Common myeloid progenitor, CD34-positive (primary cell): ENCODE data around the gene CAMK1D.

Source experiments
- CTCF ChIA-PET: fragments of 350-600 bp; sonication (Branson Sonifier 250); formaldehyde crosslinking; loops from one replicate; lab custom pipeline; 2021; ENCODE audit warnings: antibody characterized with exemption; lab: Charles Lee
- POLR2A ChIA-PET: fragments of 350-600 bp; sonication (Branson Sonifier 250); formaldehyde crosslinking; loops from one replicate; lab custom pipeline; 2021; ENCODE audit warnings: antibody characterized with exemption; lab: Charles Lee
- DNase-seq, 3 donors: peaks; one replicate each; pipeline versions ENCODE4 v3.0.0 to v3.0.0-alpha.2; 2013
- H3K27ac ChIP-seq, 2 experiments: 1 replicate in 1 of 2; 2 replicates in 1 of 2; pipeline ENCODE4 v1.7.0; 2013; ENCODE audit warnings: inconsistent platforms in 2 of 2, low read length in 2 of 2, mild to moderate bottlenecking in 2 of 2, low read depth in 1 of 2, moderate library complexity in 1 of 2; ENCODE audit not compliant: severe bottlenecking in 2 of 2, insufficient read depth in 1 of 2, poor library complexity in 1 of 2
- H3K27me3 ChIP-seq, 5 experiments: replicated peaks in 2 of 5; 1 replicate in 3 of 5; 2 replicates in 2 of 5; pipeline versions ENCODE4 v1.6.1 to v1.7.0; 2013; ENCODE audit warnings: low read length in 4 of 5, mild to moderate bottlenecking in 2 of 5, moderate library complexity in 2 of 5, inconsistent platforms in 1 of 5; ENCODE audit not compliant: insufficient read depth in 5 of 5, control insufficient read depth in 4 of 5
- H3K36me3 ChIP-seq, 4 experiments: 1 replicate in 2 of 4; 2 replicates in 2 of 4; pipeline versions ENCODE4 v1.6.1 to v1.7.0; 2013; ENCODE audit warnings: low read length in 3 of 4, control low read depth in 1 of 4, mild to moderate bottlenecking in 1 of 4; ENCODE audit not compliant: control insufficient read depth in 4 of 4, insufficient read depth in 4 of 4
- H3K4me1 ChIP-seq, 4 experiments: 1 replicate in 3 of 4; 2 replicates in 1 of 4; pipeline versions ENCODE4 v1.6.1 to v1.7.1; 2013; ENCODE audit warnings: low read length in 3 of 4, mild to moderate bottlenecking in 3 of 4, control low read depth in 1 of 4, inconsistent platforms in 1 of 4, moderate library complexity in 1 of 4; ENCODE audit not compliant: control insufficient read depth in 4 of 4, insufficient read depth in 4 of 4; ENCODE audit errors: control extremely low read depth in 1 of 4
- H3K4me3 ChIP-seq, 7 experiments: 1 replicate in 4 of 7; 2 replicates in 3 of 7; pipeline versions ENCODE4 v1.5.1 to v1.7.0; 2013; ENCODE audit warnings: mild to moderate bottlenecking in 7 of 7, low read length in 6 of 7, moderate library complexity in 6 of 7, inconsistent platforms in 2 of 7, low read depth in 2 of 7, control low read depth in 1 of 7; ENCODE audit not compliant: insufficient read depth in 4 of 7, control insufficient read depth in 1 of 7; ENCODE audit errors: extremely low read depth in 1 of 7
- H3K9me3 ChIP-seq, 5 experiments: 1 replicate in 4 of 5; 2 replicates in 1 of 5; pipeline versions ENCODE4 v1.6.1 to v1.7.1; 2013; ENCODE audit warnings: low read length in 4 of 5, mild to moderate bottlenecking in 2 of 5, inconsistent platforms in 1 of 5, low read depth in 1 of 5, moderate library complexity in 1 of 5; ENCODE audit not compliant: control insufficient read depth in 4 of 5, insufficient read depth in 2 of 5; ENCODE audit errors: control extremely low read depth in 1 of 5
- WGBS: methylation state at CpG from one replicate; pipeline ENCODE4 v1.1.5; 2013; ENCODE audit not compliant: insufficient coverage; 5-methylcytosine and 5-hydroxymethylcytosine counted together

The CAMK1D gene

GRCh38 chr10:12757351-12757750 is 408.0 kb downstream of the CAMK1D start:
- 100% methylated on average over 2 of the region's 2 CpGs for WGBS
- CTCF ChIA-PET: interaction anchor here (0.8 to 1.5 kb wide), 2 partner anchors 8 to 144 kb away, joined by 3 read pairs; no protein-coding TSS in a partner anchor
- H3K9me3 ChIP-seq: peaks cover 0 to 4% (median 0%) of the 10 kb centered on the region in 5 experiments
- no peak for DNase-seq
- no peak overlapping the region for H3K4me3 ChIP-seq
- peaks cover 0 to 14% (median 8%) of the 10 kb centered on the region in 4 experiments for H3K36me3 ChIP-seq
- H3K27me3 ChIP-seq: no peaks in the 10 kb centered on the region
- POLR2A ChIA-PET: no interaction called here
- no peak overlapping the region for H3K27ac ChIP-seq
- no peaks in the 10 kb centered on the region for H3K4me1 ChIP-seq

DNA sequence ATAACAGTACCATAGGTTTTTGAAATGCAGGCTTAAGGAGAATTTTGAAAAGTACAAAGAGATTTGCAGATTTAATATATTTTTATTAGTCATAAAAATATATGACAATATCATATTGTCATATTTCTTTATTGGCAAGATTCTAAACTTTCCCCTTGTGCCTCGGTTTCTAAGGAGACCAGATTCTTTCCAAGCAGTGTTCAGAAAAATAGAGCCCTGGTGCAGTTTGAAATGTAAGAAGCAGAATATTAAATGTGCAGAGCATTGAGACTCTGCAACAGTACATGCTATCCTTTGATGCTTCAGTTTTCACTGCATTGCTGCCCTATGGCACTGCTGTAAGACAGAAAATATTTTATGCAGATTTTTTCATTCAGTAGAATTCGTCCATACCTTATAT is 408.9 kb downstream of the CAMK1D start:
- CTCF ChIA-PET: no interaction called here
- DNase-seq: no peak
- H3K36me3 ChIP-seq: peaks cover 0 to 19% (median 10%) of the 10 kb centered on the region in 4 experiments
- POLR2A ChIA-PET: no interaction called here
- WGBS: no CpG with 5 or more reads among the region's 2 CpGs
- no peaks in the 10 kb centered on the region for H3K4me1 ChIP-seq
- no peaks in the 10 kb centered on the region for H3K27me3 ChIP-seq
- no peak overlapping the region for H3K4me3 ChIP-seq
- no peak overlapping the region for H3K27ac ChIP-seq
- peaks cover 0 to 4% (median 0%) of the 10 kb centered on the region in 5 experiments for H3K9me3 ChIP-seq

DNA sequence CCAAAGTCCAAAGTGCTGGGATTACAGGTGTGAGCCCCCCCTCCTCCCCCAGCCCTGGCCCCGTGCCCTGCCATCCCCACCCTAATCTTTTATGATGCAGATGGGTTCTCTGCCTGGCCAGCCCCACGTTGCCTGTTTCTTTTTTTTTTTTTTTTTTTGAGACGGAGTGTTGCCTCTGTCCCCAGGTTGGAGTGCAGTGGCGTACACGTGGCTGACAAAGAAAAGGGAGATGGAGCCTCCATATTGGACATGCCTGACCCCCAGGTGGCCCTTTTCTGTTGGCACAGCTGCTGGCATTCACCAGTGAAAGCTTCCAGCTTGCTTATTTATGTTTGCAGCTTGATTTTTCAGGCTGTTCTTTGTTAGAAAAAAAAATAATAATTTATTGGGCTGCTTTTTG is 416.9 kb downstream of the CAMK1D start:
- Histone ChIP-seq H3K36me3 (peaks cover 0 to 31% (median 14%) of the 10 kb centered on the region in 4 experiments), H3K4me3 (no peak overlapping the region), H3K27me3 (no peaks in the 10 kb centered on the region), H3K9me3 (no peaks in the 10 kb centered on the region), H3K4me1 (no peaks in the 10 kb centered on the region), H3K27ac (no peak overlapping the region)
- ChIA-PET CTCF (no interaction called here), POLR2A (no interaction called here)
- DNase-seq: no peak
- WGBS: 94% methylated on average over 3 of the region's 5 CpGs

- 98% methylated on average over 13 of the region's 16 CpGs for WGBS
- H3K4me3 ChIP-seq: no peak overlapping the region
- no peaks in the 10 kb centered on the region for H3K9me3 ChIP-seq
- no peak for DNase-seq
- peaks cover 0 to 16% (median 5%) of the 10 kb centered on the region in 4 experiments for H3K36me3 ChIP-seq
- no peaks in the 10 kb centered on the region for H3K4me1 ChIP-seq
- ChIA-PET CTCF (no interaction called here), POLR2A (no interaction called here)
- no peak overlapping the region for H3K27ac ChIP-seq
- H3K27me3 ChIP-seq: no peaks in the 10 kb centered on the region
Measured at GRCh38 chr10:12768156-12769100, 419.1 kb downstream of the CAMK1D start.

DNA sequence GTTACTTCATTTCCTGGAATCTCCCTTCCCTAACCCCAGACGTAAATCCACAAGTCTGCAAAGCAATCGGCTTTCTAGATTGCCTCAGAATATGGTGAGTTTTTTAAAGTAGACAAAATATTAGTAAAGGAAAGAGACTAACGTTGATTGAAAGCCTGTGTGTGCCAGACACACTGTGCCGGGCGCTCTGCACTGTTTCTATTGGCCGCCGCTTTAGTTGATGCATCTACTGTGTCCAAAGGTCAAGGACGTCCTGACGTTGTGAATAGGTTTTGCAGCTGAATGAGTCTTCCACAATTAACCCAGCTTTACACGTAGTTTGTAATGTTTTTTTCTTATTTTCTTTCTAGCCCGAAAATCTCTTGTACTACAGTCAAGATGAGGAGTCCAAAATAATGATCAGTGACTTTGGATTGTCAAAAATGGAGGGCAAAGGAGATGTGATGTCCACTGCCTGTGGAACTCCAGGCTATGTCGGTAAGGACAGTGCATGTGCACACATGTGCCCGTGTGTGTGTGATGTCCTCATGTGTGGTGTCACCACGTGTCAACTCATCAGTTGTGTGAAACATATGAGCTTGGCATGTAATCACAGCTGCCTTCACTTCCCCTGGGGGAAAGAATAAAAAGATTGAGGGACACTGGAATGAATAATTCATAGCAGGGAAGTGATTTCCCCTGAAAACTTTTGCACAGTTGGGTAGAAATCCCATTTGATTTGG is 420.1 kb downstream of the CAMK1D start:
- no peaks in the 10 kb centered on the region for H3K4me1 ChIP-seq
- H3K27ac ChIP-seq: no peak overlapping the region
- no peak for DNase-seq
- H3K9me3 ChIP-seq: no peaks in the 10 kb centered on the region
- peaks cover 0 to 12% (median 5%) of the 10 kb centered on the region in 4 experiments for H3K36me3 ChIP-seq
- CTCF ChIA-PET: interaction anchor here (1.3 kb wide), 1 partner anchor 12 kb away, joined by 5 read pairs; no protein-coding TSS in a partner anchor
- POLR2A ChIA-PET: no interaction called here
- no peaks in the 10 kb centered on the region for H3K27me3 ChIP-seq
- 97% methylated on average over 11 of the region's 14 CpGs for WGBS
- H3K4me3 ChIP-seq: no peak overlapping the region

DNA sequence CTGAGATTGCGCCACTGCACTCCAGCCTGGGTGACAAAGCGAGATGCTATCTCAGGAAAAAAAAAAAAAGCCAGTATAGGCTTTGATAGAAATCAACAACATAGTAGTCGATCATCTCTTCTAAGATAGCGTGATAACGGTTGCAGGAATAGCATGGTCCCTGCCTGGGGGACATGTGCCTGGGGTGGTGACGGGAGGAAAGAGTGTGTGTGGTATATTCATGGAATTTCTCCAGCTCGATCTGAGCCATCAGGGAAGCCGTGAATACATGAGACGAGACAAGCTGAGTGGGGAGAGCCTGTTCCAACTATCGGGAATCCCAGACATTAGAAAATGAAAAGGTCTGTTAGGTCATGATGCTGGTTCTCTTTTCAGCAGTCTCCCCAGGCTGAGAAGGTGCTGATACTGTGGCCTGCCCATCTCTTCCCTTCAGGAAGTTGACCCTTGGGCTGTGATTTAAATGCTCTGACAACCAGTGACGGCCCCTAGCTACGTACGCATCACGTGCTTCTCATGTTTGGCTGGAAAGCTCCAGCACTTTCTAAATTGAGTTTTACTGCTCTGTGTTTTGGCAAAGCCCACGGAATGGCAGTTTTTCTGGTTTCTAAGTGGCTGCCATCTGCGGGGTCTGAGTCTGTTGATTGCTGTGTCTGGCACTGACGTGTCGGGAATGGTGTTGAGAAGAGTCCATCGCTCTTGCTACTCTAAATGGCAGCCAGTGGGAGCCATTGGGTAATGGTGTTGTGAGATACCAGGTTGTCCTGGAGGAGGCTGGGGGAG is 422.8 kb downstream of the CAMK1D start:
- ChIA-PET POLR2A (no interaction called here), CTCF (no interaction called here)
- DNase-seq: no peak
- H3K9me3 ChIP-seq: no peaks in the 10 kb centered on the region
- H3K4me1 ChIP-seq: no peaks in the 10 kb centered on the region
- no peak overlapping the region for H3K27ac ChIP-seq
- peaks cover 0 to 15% (median 6%) of the 10 kb centered on the region in 4 experiments for H3K36me3 ChIP-seq
- no peak overlapping the region for H3K4me3 ChIP-seq
- no peaks in the 10 kb centered on the region for H3K27me3 ChIP-seq
- 95% methylated on average over 18 of the region's 19 CpGs for WGBS
